Liver (tissue), 9 donors: ENCODE data around the gene EEIG1. TPM values are rescaled to one million over a fixed set of nuclear protein-coding genes. Genes with fewer than 3 reads are reported as not detected.

Source experiments
- DNase-seq: peaks from one replicate; pipeline ENCODE4 v3.0.0-alpha.2; 2017; ENCODE audit warnings: low spot score
- H3K27ac ChIP-seq, 2 donors: one replicate each; pipeline ENCODE4 v1.7.0; 2013; ENCODE audit warnings: inconsistent platforms in 2 of 2, low read length in 2 of 2, control low read depth in 1 of 2, low read depth in 1 of 2, mild to moderate bottlenecking in 1 of 2
- H3K27me3 ChIP-seq, 4 donors: one replicate each; pipeline versions ENCODE4 v1.6.1 to v1.7.0; 2013; ENCODE audit warnings: low read length in 3 of 4, inconsistent platforms in 1 of 4, mild to moderate bottlenecking in 1 of 4, moderate library complexity in 1 of 4; ENCODE audit not compliant: control insufficient read depth in 4 of 4, insufficient read depth in 4 of 4
- H3K36me3 ChIP-seq, 4 donors: one replicate each; pipeline versions ENCODE4 v1.6.1 to v1.7.0; 2013; ENCODE audit warnings: low read length in 3 of 4, mild to moderate bottlenecking in 3 of 4, low read depth in 1 of 4, moderate library complexity in 1 of 4; ENCODE audit not compliant: control insufficient read depth in 4 of 4, insufficient read depth in 3 of 4
- H3K4me1 ChIP-seq, 4 donors: one replicate each; pipeline versions ENCODE4 v1.6.1 to v1.7.0; 2013; ENCODE audit warnings: low read length in 3 of 4, mild to moderate bottlenecking in 3 of 4, moderate library complexity in 1 of 4; ENCODE audit not compliant: control insufficient read depth in 4 of 4, insufficient read depth in 4 of 4
- H3K4me3 ChIP-seq, 3 donors: one replicate each; pipeline versions ENCODE4 v1.6.1 to v1.7.0; 2013; ENCODE audit warnings: low read length in 3 of 3, control low read depth in 1 of 3, low read depth in 1 of 3, mild to moderate bottlenecking in 1 of 3
- H3K9ac ChIP-seq, 2 donors: one replicate each; pipeline ENCODE4 v1.7.0; 2013; ENCODE audit warnings: low read length in 2 of 2, mild to moderate bottlenecking in 2 of 2, moderate library complexity in 2 of 2, control low read depth in 1 of 2, low read depth in 1 of 2
- H3K9me3 ChIP-seq, 4 donors: one replicate each; pipeline versions ENCODE4 v1.6.1 to v1.7.0; 2013; ENCODE audit warnings: low read length in 3 of 4; ENCODE audit not compliant: control insufficient read depth in 4 of 4
- CTCF ChIP-seq: fragments of 150-350 bp; IDR thresholded peaks from 2 replicates; pipeline ENCODE4 v1.5.1; 2017; ENCODE audit warnings: improper control_type of control experiment, low read depth, low read length; ENCODE audit not compliant: missing input control
- EGR1 ChIP-seq, 2 donors: IDR thresholded peaks; 2 replicates each; pipeline ENCODE4 v1.6.1; 2016 to 2018; ENCODE audit warnings: antibody characterized with exemption in 2 of 2, low read depth in 2 of 2
- FOXA1 ChIP-seq: IDR thresholded peaks from 2 replicates; pipeline ENCODE4 v1.6.1; 2016; ENCODE audit warnings: antibody characterized with exemption
- GABPA ChIP-seq, 2 donors: IDR thresholded peaks in 1 of 2; conservative IDR thresholded peaks in 1 of 2; 2 replicates each; pipeline ENCODE4 v1.6.1; 2016; ENCODE audit warnings: antibody characterized with exemption in 2 of 2, mild to moderate bottlenecking in 1 of 2, moderate library complexity in 1 of 2
- HNF4G ChIP-seq: IDR thresholded peaks from 2 replicates; pipeline ENCODE4 v1.6.1; 2016; ENCODE audit warnings: antibody characterized with exemption
- JUND ChIP-seq, 2 donors: IDR thresholded peaks; 2 replicates each; pipeline ENCODE4 v1.6.1; 2016; ENCODE audit warnings: antibody characterized with exemption in 2 of 2
- RAD21 ChIP-seq, 2 donors: IDR thresholded peaks; 2 replicates each; pipeline ENCODE4 v1.6.1; 2016; ENCODE audit warnings: antibody characterized with exemption in 2 of 2, mild to moderate bottlenecking in 2 of 2
- RXRA ChIP-seq, 2 donors: IDR thresholded peaks; 2 replicates each; pipeline ENCODE4 v1.6.1; 2017 to 2018; ENCODE audit warnings: antibody characterized with exemption in 2 of 2, mild to moderate bottlenecking in 1 of 2
- SP1 ChIP-seq: IDR thresholded peaks from 2 replicates; pipeline ENCODE4 v1.6.1; 2018; ENCODE audit warnings: antibody characterized with exemption, mild to moderate bottlenecking
- YY1 ChIP-seq: IDR thresholded peaks from 2 replicates; pipeline ENCODE4 v1.6.1; 2016; ENCODE audit warnings: antibody characterized with exemption, mild to moderate bottlenecking
- ZBTB33 ChIP-seq: IDR thresholded peaks from 2 replicates; pipeline ENCODE4 v1.6.1; 2016; ENCODE audit warnings: antibody characterized with exemption
- WGBS: extraction: QIAGEN DNeasy Blood & Tissue Kit; methylation state at CpG from one replicate; pipeline ENCODE4 v1.1.7; 2013; 5-methylcytosine and 5-hydroxymethylcytosine counted together
- polyA plus RNA-seq, 2 donors: library from polyadenylated mRNA; stranded (reverse) in 1 of 2; unstranded in 1 of 2; fragments of 200-250 nt in 1 of 2; fragments of >200 nt in 1 of 2; fragmentation: Nextera tagmentation in 1 of 2; extraction: Ambion mirVana in 1 of 2; gene quantifications; one replicate each; pipeline versions ENCODE4 v1.2.1 to v1.2.3, GENCODE V29; 2013 to 2015
- total RNA-seq, 2 donors: library from RNA; depleted of rRNA; stranded (reverse); fragments of >200 nt; gene quantifications; one replicate each; pipeline ENCODE4 v1.2.3, GENCODE V29; 2014
- TF ChIP-seq, protein P1 (sequence below): IDR thresholded peaks from 2 replicates; pipeline ENCODE4 v1.6.1; 2016; ENCODE audit warnings: antibody characterized with exemption
- TF ChIP-seq, protein P2 (sequence below): IDR thresholded peaks from 2 replicates; pipeline ENCODE4 v1.6.1; 2016; ENCODE audit warnings: antibody characterized with exemption
- TF ChIP-seq, protein P3 (sequence below): IDR thresholded peaks from 2 replicates; pipeline ENCODE4 v1.6.1; 2016; ENCODE audit warnings: antibody characterized with exemption, mild to moderate bottlenecking
- donor health status: healthy.
- donor health status: healthy.
- donor health status: healthy.
- donor health status: healthy.
- donor health status: healthy.

The EEIG1 gene
- total and polyA plus RNA-seq, 4 donors, result 4.9 to 14.3 (median 8.9) TPM

GRCh38 chr9:127935765-127936221 is 45.0 kb downstream of the EEIG1 start:
- peaks cover 0 to 1% (median 0%) of the 10 kb centered on the region in 4 donors for H3K36me3 ChIP-seq
- H3K4me3 ChIP-seq, result no peak overlapping the region
- TF ChIP-seq YY1 (no peak), FOXA1 (no peak), JUND (IDR thresholded peaks at IDR 0.05) (no peak), GABPA (IDR thresholded peaks at IDR 0.05 in 1 of 2, conservative IDR thresholded peaks at IDR 0.05 in 1 of 2) (no peak), HNF4G (no peak), RXRA (IDR thresholded peaks at IDR 0.05) (no peak), SP1 (no peak), ZBTB33 (no peak)
- TF ChIP-seq, protein P1, sequence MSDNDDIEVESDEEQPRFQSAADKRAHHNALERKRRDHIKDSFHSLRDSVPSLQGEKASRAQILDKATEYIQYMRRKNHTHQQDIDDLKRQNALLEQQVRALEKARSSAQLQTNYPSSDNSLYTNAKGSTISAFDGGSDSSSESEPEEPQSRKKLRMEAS, result no peak
- TF ChIP-seq, protein P2, sequence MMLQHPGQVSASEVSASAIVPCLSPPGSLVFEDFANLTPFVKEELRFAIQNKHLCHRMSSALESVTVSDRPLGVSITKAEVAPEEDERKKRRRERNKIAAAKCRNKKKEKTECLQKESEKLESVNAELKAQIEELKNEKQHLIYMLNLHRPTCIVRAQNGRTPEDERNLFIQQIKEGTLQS, result no peak
- no peaks in the 10 kb centered on the region for H3K9me3 ChIP-seq
- 84% methylated on average over 4 of the region's 4 CpGs for WGBS
- no peak overlapping the region for H3K27ac ChIP-seq
- H3K27me3 ChIP-seq, result no peaks in the 10 kb centered on the region
- H3K9ac ChIP-seq, result no peak overlapping the region
- DNase-seq, result no peak
- H3K4me1 ChIP-seq, result peaks cover 3 to 24% (median 19%) of the 10 kb centered on the region in 4 donors

DNA sequence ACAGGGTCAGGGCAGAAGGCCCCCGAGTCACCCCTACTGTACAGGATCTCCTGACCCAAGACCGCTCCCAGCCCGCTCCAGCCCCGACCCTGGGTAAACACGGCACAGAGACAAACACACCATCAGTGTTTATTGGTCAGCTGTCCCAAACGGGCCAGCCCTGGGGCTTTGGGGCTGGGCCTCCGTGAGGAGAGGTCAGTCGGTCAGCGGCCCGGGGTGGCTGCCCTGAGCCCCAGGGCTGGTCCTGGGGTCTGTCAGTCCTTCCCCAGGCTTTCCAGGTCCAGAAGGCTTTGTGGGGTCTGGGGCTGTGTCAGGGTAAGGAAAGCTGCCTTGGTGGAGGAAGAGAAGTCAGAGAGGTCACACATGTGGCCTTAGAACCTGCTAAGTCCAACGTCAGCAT is 45.8 kb downstream of the EEIG1 start:
- DNase-seq, result no peak
- H3K4me3 ChIP-seq, result no peak overlapping the region

More for the DNA sequence above, 45.8 kb downstream of the EEIG1 start:
- H3K9me3 ChIP-seq, result no peaks in the 10 kb centered on the region
- 72% methylated on average over 11 of the region's 11 CpGs for WGBS
- H3K27me3 ChIP-seq, result no peaks in the 10 kb centered on the region
- H3K9ac ChIP-seq, result no peak overlapping the region
- peaks cover 0 to under 1% (median 0%) of the 10 kb centered on the region in 4 donors for H3K36me3 ChIP-seq
- H3K4me1 ChIP-seq, result peaks cover 3 to 25% (median 19%) of the 10 kb centered on the region in 4 donors
- TF ChIP-seq FOXA1 (no peak), GABPA (IDR thresholded peaks at IDR 0.05 in 1 of 2, conservative IDR thresholded peaks at IDR 0.05 in 1 of 2) (no peak), JUND (IDR thresholded peaks at IDR 0.05) (no peak), ZBTB33 (no peak), RAD21 (IDR thresholded peaks at IDR 0.05) (no peak), SP1 (no peak), YY1 (no peak), EGR1 (IDR thresholded peaks at IDR 0.05; ENCODE audit: low read depth in 2 of 2) (no peak), CTCF (no peak)
- TF ChIP-seq, protein P3, sequence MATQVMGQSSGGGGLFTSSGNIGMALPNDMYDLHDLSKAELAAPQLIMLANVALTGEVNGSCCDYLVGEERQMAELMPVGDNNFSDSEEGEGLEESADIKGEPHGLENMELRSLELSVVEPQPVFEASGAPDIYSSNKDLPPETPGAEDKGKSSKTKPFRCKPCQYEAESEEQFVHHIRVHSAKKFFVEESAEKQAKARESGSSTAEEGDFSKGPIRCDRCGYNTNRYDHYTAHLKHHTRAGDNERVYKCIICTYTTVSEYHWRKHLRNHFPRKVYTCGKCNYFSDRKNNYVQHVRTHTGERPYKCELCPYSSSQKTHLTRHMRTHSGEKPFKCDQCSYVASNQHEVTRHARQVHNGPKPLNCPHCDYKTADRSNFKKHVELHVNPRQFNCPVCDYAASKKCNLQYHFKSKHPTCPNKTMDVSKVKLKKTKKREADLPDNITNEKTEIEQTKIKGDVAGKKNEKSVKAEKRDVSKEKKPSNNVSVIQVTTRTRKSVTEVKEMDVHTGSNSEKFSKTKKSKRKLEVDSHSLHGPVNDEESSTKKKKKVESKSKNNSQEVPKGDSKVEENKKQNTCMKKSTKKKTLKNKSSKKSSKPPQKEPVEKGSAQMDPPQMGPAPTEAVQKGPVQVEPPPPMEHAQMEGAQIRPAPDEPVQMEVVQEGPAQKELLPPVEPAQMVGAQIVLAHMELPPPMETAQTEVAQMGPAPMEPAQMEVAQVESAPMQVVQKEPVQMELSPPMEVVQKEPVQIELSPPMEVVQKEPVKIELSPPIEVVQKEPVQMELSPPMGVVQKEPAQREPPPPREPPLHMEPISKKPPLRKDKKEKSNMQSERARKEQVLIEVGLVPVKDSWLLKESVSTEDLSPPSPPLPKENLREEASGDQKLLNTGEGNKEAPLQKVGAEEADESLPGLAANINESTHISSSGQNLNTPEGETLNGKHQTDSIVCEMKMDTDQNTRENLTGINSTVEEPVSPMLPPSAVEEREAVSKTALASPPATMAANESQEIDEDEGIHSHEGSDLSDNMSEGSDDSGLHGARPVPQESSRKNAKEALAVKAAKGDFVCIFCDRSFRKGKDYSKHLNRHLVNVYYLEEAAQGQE, result no peak
- TF ChIP-seq, protein P1, result no peak
- H3K27ac ChIP-seq, result no peak overlapping the region
